Activated T-helper 2 cell treated with anti-CD3 and anti-CD28 coated beads, Interferon-gamma antibody, Interleukin-2, Interleukin-4, amounts not matched to agents 10 μg/mL and 5 μg/mL and 100 μg/mL, durations not matched to agents 14 hours and 24 hours and 36 hours (primary cell): ENCODE measurements around the gene IGF2R. TPM values are rescaled to one million over a fixed set of nuclear protein-coding genes. Genes with fewer than 3 reads are reported as not detected.

Source experiments
- DNase-seq: peaks from one replicate; pipeline ENCODE4 v3.0.0; 2021; ENCODE audit warnings: low spot score
- H3K27ac Mint-ChIP-seq: one replicate; pipeline ENCODE4 v1.8.0; 2021; ENCODE audit warnings: mixed read lengths
- H3K27me3 Mint-ChIP-seq: one replicate; pipeline ENCODE4 v1.8.0; 2021; ENCODE audit warnings: low read depth, mixed read lengths
- H3K36me3 Mint-ChIP-seq: one replicate; pipeline ENCODE4 v1.8.0; 2021; ENCODE audit warnings: low read depth, mixed read lengths
- H3K4me1 Mint-ChIP-seq: one replicate; pipeline ENCODE4 v1.8.0; 2021; ENCODE audit warnings: low read depth, mixed read lengths
- H3K4me3 Mint-ChIP-seq: one replicate; pipeline ENCODE4 v1.8.0; 2021; ENCODE audit warnings: low read depth, mild to moderate bottlenecking, moderate library complexity, mixed read lengths
- H3K9me3 Mint-ChIP-seq: one replicate; pipeline ENCODE4 v1.8.0; 2021; ENCODE audit warnings: mixed read lengths
- intact Hi-C: fragments of 100-400 bp; cut with micrococcal nuclease; formaldehyde crosslinking; loops from one replicate; pipeline ENCODE4 v1.15.1; 2023
- total RNA-seq: library from RNA; stranded (reverse); gene quantifications from 2 replicates; pipeline ENCODE4 v1.2.3, GENCODE V29; 2022

The IGF2R gene
- total RNA-seq, 1 donor from 2014 or later: 82.4 TPM

- no peak overlapping the region for H3K4me3 Mint-ChIP-seq
- intact Hi-C loops: no loop called here
- H3K27me3 Mint-ChIP-seq: no peaks in the 10 kb centered on the region
- no peaks in the 10 kb centered on the region for H3K9me3 Mint-ChIP-seq
- peaks cover 82% of the 10 kb centered on the region for H3K36me3 Mint-ChIP-seq
- no peak for DNase-seq
- peak overlapping the region; percentile 12 for H3K27ac Mint-ChIP-seq
- peaks cover 12% of the 10 kb centered on the region for H3K4me1 Mint-ChIP-seq
These were observed 61.2 kb downstream of the IGF2R start for GRCh38 chr6:160030103-160030502.

DNA sequence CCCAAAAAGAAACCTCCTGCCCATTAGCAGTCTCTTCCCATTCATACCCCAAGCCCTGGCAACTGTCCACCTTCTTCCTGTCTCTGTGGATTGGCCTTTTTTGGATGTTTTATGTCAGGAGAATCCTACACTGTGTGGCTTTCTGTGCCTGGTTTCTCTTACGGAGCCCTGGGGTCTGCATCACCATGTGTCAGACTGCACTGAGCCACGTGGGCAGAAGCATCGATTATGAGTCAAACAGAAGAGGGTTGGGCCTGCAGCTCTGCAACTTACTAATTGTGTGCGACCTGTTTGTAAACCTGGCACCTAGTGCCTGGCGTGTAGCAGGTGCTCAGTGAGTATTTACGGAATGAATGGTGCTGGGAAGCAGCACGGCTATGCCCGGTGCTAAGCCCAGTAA lies 62.6 kb downstream of the IGF2R start:
- peaks cover 89% of the 10 kb centered on the region for H3K36me3 Mint-ChIP-seq
- intact Hi-C loops: no loop called here
- H3K4me3 Mint-ChIP-seq: no peak overlapping the region
- H3K27me3 Mint-ChIP-seq: no peaks in the 10 kb centered on the region
- peak overlapping the region; percentile 47 for H3K27ac Mint-ChIP-seq
- H3K9me3 Mint-ChIP-seq: no peaks in the 10 kb centered on the region
- H3K4me1 Mint-ChIP-seq: peaks cover 13% of the 10 kb centered on the region
- no peak for DNase-seq

DNA sequence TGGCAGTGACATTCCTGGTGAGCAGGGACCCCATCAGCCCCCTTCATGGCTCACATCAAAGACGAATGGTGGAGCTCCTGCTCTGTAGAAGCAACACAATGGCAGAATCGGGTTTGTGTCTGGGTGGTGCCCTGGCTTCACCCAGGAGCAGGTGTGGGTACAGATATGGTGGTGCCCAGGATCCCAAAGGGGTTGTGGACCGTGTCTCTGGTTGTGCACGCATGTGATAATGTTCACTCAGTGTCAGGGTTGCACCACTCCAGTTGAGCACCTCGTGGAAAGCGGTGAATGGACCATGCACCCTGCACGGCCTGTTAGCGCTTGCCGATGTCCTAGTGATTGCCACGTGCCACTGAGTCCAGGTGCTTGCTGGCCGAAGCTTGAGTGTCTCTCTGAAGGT lies 63.0 kb downstream of the IGF2R start:
- H3K4me1 Mint-ChIP-seq: peaks cover 15% of the 10 kb centered on the region
- intact Hi-C loops: no loop called here
- H3K27ac Mint-ChIP-seq: peak overlapping the region; percentile 26
- no peaks in the 10 kb centered on the region for H3K9me3 Mint-ChIP-seq
- peaks cover 88% of the 10 kb centered on the region for H3K36me3 Mint-ChIP-seq
- no peaks in the 10 kb centered on the region for H3K27me3 Mint-ChIP-seq
- DNase-seq: no peak
- no peak overlapping the region for H3K4me3 Mint-ChIP-seq

GRCh38 chr6:160032538-160032937 lies 63.7 kb downstream of the IGF2R start:
- H3K9me3 Mint-ChIP-seq: no peaks in the 10 kb centered on the region
- H3K27ac Mint-ChIP-seq: no peak overlapping the region
- no peak for DNase-seq
- no peak overlapping the region for H3K4me3 Mint-ChIP-seq
- H3K27me3 Mint-ChIP-seq: no peaks in the 10 kb centered on the region
- peaks cover 85% of the 10 kb centered on the region for H3K36me3 Mint-ChIP-seq
- intact Hi-C loops: no loop called here
- peaks cover 17% of the 10 kb centered on the region for H3K4me1 Mint-ChIP-seq

DNA sequence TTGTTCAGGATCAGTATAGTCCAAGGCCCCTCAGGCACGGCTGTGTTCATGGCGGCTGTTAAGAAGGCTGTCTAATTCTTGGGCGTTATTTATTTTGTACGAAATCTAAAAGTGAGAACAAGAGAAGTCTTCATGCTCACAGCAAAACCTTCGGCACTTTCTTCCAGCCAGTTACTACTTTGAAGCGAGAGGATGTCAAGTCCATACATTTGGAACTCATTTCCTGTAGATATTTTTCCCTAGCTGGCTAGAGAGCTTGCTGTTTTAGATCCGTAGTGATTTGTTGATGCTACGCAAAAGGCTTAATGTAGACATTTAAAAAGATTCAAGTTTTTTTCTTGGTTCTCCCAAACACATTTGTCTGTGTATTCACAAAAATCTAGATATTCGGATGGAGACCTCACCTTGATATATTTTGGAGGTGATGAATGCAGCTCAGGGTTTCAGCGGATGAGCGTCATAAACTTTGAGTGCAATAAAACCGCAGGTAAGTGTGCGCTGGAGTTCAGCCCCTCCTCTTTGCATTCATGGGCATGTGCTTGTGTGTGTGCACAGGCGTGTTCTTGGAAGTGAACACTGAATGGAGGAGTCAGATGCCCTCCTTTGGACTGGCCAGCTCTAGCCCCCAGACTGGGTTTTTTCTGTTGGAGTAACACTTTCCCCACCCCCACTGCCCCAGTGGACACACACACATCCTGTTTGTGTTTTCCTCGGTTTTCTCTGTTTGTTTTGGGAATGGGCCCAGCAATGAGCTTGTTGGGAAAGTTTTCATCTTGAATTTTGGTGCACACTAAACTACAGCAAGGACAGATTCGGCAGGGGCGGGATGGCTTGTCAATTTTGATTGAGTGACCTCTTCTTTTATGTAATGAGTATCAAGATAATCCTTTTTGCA lies 65.4 kb downstream of the IGF2R start:
- Mint-ChIP-seq H3K36me3 (peaks cover 80% of the 10 kb centered on the region), H3K9me3 (no peaks in the 10 kb centered on the region)

DNA sequence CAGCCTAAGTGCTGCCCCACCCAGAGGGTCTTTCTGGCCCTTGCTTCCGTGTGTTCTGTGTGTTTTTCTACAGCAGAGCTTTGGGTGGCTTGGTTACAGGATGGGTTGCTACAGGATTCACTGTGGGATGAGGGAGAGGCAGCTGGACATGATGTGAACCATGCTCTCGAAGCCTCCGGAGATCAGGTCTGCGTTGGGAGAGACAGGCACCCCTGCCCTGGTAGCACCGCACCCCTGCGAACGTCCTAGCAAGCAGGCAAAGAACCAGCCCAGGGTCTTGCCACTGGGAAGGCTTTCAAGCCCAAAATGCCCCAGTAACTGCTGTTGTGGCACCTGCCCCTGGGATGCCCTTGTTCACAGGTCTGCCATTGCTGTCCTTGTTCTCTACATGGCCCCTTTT lies 66.4 kb downstream of the IGF2R start:
- DNase-seq: no peak
- H3K4me3 Mint-ChIP-seq: no peak overlapping the region
- peaks cover 24% of the 10 kb centered on the region for H3K4me1 Mint-ChIP-seq
- no peak overlapping the region for H3K27ac Mint-ChIP-seq
- no peaks in the 10 kb centered on the region for H3K27me3 Mint-ChIP-seq
- no peaks in the 10 kb centered on the region for H3K9me3 Mint-ChIP-seq
- peaks cover 71% of the 10 kb centered on the region for H3K36me3 Mint-ChIP-seq
- intact Hi-C loops: no loop called here

More for the DNA sequence above, 65.4 kb downstream of the IGF2R start:
- Mint-ChIP-seq H3K27me3 (no peaks in the 10 kb centered on the region), H3K27ac (no peak overlapping the region), H3K4me3 (no peak overlapping the region), H3K4me1 (peaks cover 21% of the 10 kb centered on the region)
- intact Hi-C loops: no loop called here
- no peak for DNase-seq

DNA sequence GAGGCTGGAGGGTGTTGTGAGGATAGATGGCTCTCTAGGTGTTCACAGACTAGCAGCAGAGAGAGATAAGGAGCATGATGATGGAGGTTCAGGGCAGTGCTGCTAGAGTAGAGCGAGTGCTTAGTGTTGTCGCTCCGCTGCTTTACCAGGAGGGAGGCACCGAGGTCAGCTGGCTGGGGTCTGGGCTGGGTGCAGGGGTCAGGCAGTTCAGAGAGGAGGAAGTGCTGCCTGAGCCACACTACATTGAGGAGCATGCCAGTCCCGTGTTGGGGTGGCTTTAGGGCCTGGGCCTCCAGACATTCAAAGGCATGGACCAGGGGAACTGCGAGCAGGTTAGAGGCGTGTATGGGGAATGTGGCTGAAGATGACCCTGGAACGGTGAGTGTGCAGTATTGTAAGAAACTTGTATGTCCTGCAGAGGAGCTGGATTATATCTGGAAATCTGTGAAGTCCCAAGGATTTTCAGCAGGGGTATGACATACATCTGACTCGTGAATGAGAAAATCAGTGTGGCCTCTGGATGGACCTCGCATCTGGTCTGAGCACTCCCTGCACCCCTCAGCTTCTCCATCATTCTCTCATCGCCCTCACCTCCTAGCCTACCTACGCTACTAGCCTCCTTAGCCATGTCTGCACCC lies 66.9 kb downstream of the IGF2R start:
- H3K27me3 Mint-ChIP-seq: no peaks in the 10 kb centered on the region
- H3K4me1 Mint-ChIP-seq: peaks cover 21% of the 10 kb centered on the region
- no peaks in the 10 kb centered on the region for H3K9me3 Mint-ChIP-seq
- H3K27ac Mint-ChIP-seq: no peak overlapping the region
- no peak for DNase-seq
- no peak overlapping the region for H3K4me3 Mint-ChIP-seq
- intact Hi-C loops: no loop called here
- H3K36me3 Mint-ChIP-seq: peaks cover 71% of the 10 kb centered on the region

GRCh38 chr6:160036331-160036695 lies 67.4 kb downstream of the IGF2R start:
- peaks cover 74% of the 10 kb centered on the region for H3K36me3 Mint-ChIP-seq
- no peaks in the 10 kb centered on the region for H3K9me3 Mint-ChIP-seq
- intact Hi-C loops: no loop called here
- no peak overlapping the region for H3K27ac Mint-ChIP-seq
- H3K4me3 Mint-ChIP-seq: no peak overlapping the region
- H3K27me3 Mint-ChIP-seq: no peaks in the 10 kb centered on the region
- peaks cover 26% of the 10 kb centered on the region for H3K4me1 Mint-ChIP-seq
- no peak for DNase-seq

DNA sequence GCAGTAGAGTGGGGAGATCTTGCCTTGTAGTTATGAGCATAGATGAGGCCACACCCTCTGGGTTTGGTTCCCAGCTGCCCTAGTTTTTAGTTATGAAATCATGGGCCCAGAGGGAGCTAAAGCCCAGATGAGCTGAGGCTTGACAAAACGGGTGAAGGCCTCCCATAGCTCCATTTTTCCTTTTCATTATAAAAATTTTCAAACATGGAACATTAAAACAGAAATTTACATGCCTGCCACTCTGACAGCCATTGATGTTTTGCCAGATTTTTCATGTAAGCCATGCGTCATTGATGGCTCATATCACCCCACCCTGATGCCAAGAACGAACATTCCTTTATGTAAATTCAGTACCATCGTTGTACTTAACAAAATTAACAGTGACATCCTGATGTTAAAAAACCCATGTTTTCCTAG lies 67.9 kb downstream of the IGF2R start:
- intact Hi-C loops: no loop called here
- Mint-ChIP-seq H3K27ac (no peak overlapping the region), H3K36me3 (peaks cover 73% of the 10 kb centered on the region), H3K4me1 (peaks cover 30% of the 10 kb centered on the region), H3K27me3 (no peaks in the 10 kb centered on the region), H3K9me3 (no peaks in the 10 kb centered on the region), H3K4me3 (no peak overlapping the region)
- no peak for DNase-seq

GRCh38 chr6:160038479-160038878 lies 69.6 kb downstream of the IGF2R start:
- Mint-ChIP-seq H3K4me3 (no peak overlapping the region), H3K9me3 (no peaks in the 10 kb centered on the region), H3K4me1 (peaks cover 33% of the 10 kb centered on the region), H3K36me3 (peaks cover 74% of the 10 kb centered on the region), H3K27me3 (no peaks in the 10 kb centered on the region), H3K27ac (no peak overlapping the region)
- intact Hi-C loops: no loop called here
- no peak for DNase-seq

- no peak for DNase-seq
- no peaks in the 10 kb centered on the region for H3K27me3 Mint-ChIP-seq
- H3K4me1 Mint-ChIP-seq: peaks cover 33% of the 10 kb centered on the region
- intact Hi-C loops: no loop called here
- no peak overlapping the region for H3K4me3 Mint-ChIP-seq
- peak overlapping the region; percentile 35 for H3K27ac Mint-ChIP-seq
- peaks cover 75% of the 10 kb centered on the region for H3K36me3 Mint-ChIP-seq
- no peaks in the 10 kb centered on the region for H3K9me3 Mint-ChIP-seq
These were observed 70.6 kb downstream of the IGF2R start for GRCh38 chr6:160039441-160039840.

GRCh38 chr6:160040055-160040454 lies 71.2 kb downstream of the IGF2R start:
- Mint-ChIP-seq H3K36me3 (peaks cover 77% of the 10 kb centered on the region), H3K27ac (no peak overlapping the region)
- intact Hi-C loops: no loop called here

DNA sequence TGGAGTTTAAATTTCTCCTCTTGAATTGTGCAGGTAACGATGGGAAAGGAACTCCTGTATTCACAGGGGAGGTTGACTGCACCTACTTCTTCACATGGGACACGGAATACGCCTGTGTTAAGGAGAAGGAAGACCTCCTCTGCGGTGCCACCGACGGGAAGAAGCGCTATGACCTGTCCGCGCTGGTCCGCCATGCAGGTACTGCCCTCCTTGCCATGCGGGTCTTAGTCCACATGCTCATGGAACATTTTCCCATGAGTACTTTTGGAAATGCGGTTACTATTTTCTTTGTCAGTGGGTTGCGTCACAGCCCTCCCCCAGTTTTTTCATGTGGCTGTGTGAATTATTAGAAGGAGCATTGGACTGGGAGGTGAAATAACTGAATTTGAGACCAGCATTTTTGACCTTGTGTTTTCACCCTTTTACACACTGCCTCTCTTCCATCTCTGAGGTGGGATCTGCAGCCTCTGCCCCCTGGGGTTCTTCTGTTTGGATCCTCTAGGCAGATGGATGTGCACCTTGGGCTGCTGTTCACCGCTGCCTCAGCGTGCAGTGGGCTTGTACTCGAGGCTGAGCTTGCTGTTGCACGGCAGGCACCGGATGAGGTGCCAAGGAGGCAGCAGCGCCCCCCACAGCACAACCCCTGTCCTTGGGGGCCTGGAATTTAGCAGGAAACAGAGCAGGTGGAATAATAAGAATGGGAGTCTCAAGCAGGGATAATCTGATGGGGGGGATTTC lies 71.8 kb downstream of the IGF2R start:
- Mint-ChIP-seq H3K4me1 (peaks cover 33% of the 10 kb centered on the region), H3K27me3 (no peaks in the 10 kb centered on the region), H3K9me3 (no peaks in the 10 kb centered on the region), H3K4me3 (no peak overlapping the region), H3K36me3 (peaks cover 80% of the 10 kb centered on the region), H3K27ac (no peak overlapping the region)
- intact Hi-C loops: no loop called here
- no peak for DNase-seq

More at GRCh38 chr6:160040055-160040454, 71.2 kb downstream of the IGF2R start:
- DNase-seq: no peak
- Mint-ChIP-seq H3K9me3 (no peaks in the 10 kb centered on the region), H3K4me3 (no peak overlapping the region), H3K4me1 (peaks cover 33% of the 10 kb centered on the region), H3K27me3 (no peaks in the 10 kb centered on the region)
